HEK293 (cell line): Measurements from ENCODE around the gene LHX2.

Experiments used
- CTCF ChIP-seq: fragments of 450-650 bp; formaldehyde crosslinking; IDR thresholded peaks from 2 replicates; pipeline ENCODE4 v1.5.1; 2016; ENCODE audit warnings: missing biosample characterization, missing genetic modification characterization
- KLF9 ChIP-seq: fragments of 450-650 bp; formaldehyde crosslinking; IDR thresholded peaks from 2 replicates; pipeline ENCODE4 v1.5.1; 2016; ENCODE audit warnings: missing biosample characterization, missing genetic modification characterization, low read depth
- YY1 ChIP-seq: fragments of 450-650 bp; formaldehyde crosslinking; IDR thresholded peaks from 2 replicates; pipeline ENCODE4 v1.5.1; 2018; ENCODE audit warnings: missing biosample characterization, missing genetic modification characterization
- ZBTB11 ChIP-seq: fragments of 450-650 bp; formaldehyde crosslinking; conservative IDR thresholded peaks from 2 replicates; pipeline ENCODE4 v1.5.1; 2016; ENCODE audit warnings: low read depth, missing biosample characterization, missing genetic modification characterization
- ZBTB6 ChIP-seq: fragments of 450-650 bp; formaldehyde crosslinking; IDR thresholded peaks from 2 replicates; pipeline ENCODE4 v1.5.1; 2017; ENCODE audit warnings: missing biosample characterization, missing genetic modification characterization
- ZNF23 ChIP-seq: fragments of 450-650 bp; formaldehyde crosslinking; IDR thresholded peaks from 2 replicates; pipeline ENCODE4 v1.5.1; 2016; ENCODE audit warnings: missing biosample characterization, missing genetic modification characterization, borderline replicate concordance
- ZNF274 ChIP-seq, 2 experiments: fragments of 200-500 bp in 1 of 2; fragments of 450-650 bp in 1 of 2; sonication (Bioruptor generic) in 1 of 2; formaldehyde crosslinking in 1 of 2; IDR thresholded peaks; 2 replicates each; pipeline versions ENCODE4 v1.5.1 to v1.6.1; 2014 to 2016; ENCODE audit warnings: borderline replicate concordance in 1 of 2, inconsistent platforms in 1 of 2, low read length in 1 of 2, missing biosample characterization in 1 of 2, missing genetic modification characterization in 1 of 2
- ZNF561 ChIP-seq: fragments of 450-650 bp; IDR thresholded peaks from 2 replicates; pipeline ENCODE4 v1.5.1; 2018; ENCODE audit warnings: missing biosample characterization, missing genetic modification characterization, borderline replicate concordance
- ZNF747 ChIP-seq: fragments of 450-650 bp; formaldehyde crosslinking; IDR thresholded peaks from 2 replicates; pipeline ENCODE4 v1.5.1; 2016; ENCODE audit warnings: missing biosample characterization, missing genetic modification characterization
- TF ChIP-seq, protein P1 (sequence below): fragments of 450-650 bp; formaldehyde crosslinking; IDR thresholded peaks from 2 replicates; pipeline ENCODE4; 2016; ENCODE audit warnings: missing biosample characterization, missing genetic modification characterization
- TF ChIP-seq, protein P2 (sequence below): fragments of 450-650 bp; formaldehyde crosslinking; IDR thresholded peaks from 2 replicates; pipeline ENCODE4 v1.5.1; 2016; ENCODE audit warnings: missing biosample characterization, missing genetic modification characterization

GRCh38 chr9:124001866-124002525 is 9.6 kb upstream of the LHX2 start:
- no peak for TF ChIP-seq CTCF (tag by site-specific recombination)
- TF ChIP-seq, protein P1, sequence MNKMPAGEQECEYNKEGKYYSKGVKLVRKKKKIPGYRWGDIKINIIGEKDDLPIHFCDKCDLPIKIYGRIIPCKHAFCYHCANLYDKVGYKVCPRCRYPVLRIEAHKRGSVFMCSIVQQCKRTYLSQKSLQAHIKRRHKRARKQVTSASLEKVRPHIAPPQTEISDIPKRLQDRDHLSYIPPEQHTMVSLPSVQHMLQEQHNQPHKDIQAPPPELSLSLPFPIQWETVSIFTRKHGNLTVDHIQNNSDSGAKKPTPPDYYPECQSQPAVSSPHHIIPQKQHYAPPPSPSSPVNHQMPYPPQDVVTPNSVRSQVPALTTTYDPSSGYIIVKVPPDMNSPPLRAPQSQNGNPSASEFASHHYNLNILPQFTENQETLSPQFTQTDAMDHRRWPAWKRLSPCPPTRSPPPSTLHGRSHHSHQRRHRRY (tag by site-specific recombination) = no peak
- no peak for TF ChIP-seq ZNF274 (IDR thresholded peaks at IDR 0.05; ENCODE audit: low read length)
- TF ChIP-seq ZNF274 (tag by site-specific recombination; IDR thresholded peaks at IDR 0.05; ENCODE audit: borderline replicate concordance) = no peak
- no peak for TF ChIP-seq ZNF747
- TF ChIP-seq ZNF561 (tag by site-specific recombination) = no peak
- TF ChIP-seq KLF9 (tag by site-specific recombination) = no peak
- no peak for TF ChIP-seq ZBTB6 (tag by site-specific recombination)
- no peak for TF ChIP-seq YY1
- TF ChIP-seq, protein P2, sequence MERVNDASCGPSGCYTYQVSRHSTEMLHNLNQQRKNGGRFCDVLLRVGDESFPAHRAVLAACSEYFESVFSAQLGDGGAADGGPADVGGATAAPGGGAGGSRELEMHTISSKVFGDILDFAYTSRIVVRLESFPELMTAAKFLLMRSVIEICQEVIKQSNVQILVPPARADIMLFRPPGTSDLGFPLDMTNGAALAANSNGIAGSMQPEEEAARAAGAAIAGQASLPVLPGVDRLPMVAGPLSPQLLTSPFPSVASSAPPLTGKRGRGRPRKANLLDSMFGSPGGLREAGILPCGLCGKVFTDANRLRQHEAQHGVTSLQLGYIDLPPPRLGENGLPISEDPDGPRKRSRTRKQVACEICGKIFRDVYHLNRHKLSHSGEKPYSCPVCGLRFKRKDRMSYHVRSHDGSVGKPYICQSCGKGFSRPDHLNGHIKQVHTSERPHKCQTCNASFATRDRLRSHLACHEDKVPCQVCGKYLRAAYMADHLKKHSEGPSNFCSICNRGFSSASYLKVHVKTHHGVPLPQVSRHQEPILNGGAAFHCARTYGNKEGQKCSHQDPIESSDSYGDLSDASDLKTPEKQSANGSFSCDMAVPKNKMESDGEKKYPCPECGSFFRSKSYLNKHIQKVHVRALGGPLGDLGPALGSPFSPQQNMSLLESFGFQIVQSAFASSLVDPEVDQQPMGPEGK (tag by site-specific recombination) = no peak
- TF ChIP-seq ZNF23 (tag by site-specific recombination) = no peak
- no peak for TF ChIP-seq ZBTB11 (tag by site-specific recombination)
